Hematopoietic multipotent progenitor cell (in vitro differentiated cells): Measurements from ENCODE around the gene FEZ2. TPM values are rescaled to one million over a fixed set of nuclear protein-coding genes. Genes with fewer than 3 reads are reported as not detected.

Source experiments
- total RNA-seq: library from RNA; depleted of rRNA; stranded (reverse); fragments of >200 nt; gene quantifications from one replicate; pipeline ENCODE4 v1.2.3, GENCODE V29; 2012

The FEZ2 gene
- total RNA-seq, 1 donor, result 11.8 TPM

Other genes starting within 250 kb of the FEZ2 start
- gene CRIM1, start 242.4 kb downstream of the FEZ2 start, total RNA-seq, result 28.3 TPM
- not detected for gene VIT, start 98.5 kb upstream of the FEZ2 start, total RNA-seq